Measurements from ENCODE around the gene PIP5KL1.

Gene PIP5KL1

DNA sequence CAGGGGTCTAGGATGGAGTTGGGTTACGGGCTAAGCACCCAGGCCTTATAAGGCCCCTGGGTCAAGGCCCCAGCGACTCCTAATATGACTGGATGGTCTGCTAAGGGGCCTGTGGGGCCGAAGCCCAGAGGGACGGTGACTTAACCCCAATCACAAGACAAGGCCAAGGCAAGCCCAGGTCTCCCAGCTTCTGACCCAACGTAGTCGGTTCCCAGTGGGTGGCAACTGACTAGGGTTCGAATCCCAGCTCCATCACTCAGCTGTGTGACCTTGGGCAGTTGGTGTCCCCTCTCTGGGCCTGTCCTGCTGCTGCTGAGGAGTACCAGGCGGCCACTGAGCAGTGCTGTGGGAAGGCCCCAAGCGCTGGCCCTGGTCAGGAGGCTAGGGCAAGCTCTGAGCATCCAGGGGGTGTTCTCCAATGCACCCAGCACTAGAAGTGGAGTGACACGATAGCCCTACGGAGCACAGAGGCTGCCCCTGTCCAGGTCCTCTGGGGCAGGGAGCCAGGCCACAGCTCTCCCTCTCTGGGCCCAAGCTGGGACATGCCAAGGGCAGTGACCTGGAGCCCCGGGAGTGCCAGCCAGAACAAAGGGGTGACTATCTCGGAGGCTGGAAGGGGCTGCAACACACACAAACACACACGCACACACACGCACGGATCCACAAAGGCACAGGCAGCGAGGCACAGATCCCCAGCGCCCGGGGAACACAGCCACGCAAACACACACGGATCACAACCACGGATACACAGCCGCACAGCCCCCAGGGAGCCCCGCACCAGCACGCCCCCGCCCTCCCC is 53.6 kb downstream of the PIP5KL1 start:
- peak in 23 of 56 donors; percentile 42 to 77 (median 64) for DNase-seq

DNA sequence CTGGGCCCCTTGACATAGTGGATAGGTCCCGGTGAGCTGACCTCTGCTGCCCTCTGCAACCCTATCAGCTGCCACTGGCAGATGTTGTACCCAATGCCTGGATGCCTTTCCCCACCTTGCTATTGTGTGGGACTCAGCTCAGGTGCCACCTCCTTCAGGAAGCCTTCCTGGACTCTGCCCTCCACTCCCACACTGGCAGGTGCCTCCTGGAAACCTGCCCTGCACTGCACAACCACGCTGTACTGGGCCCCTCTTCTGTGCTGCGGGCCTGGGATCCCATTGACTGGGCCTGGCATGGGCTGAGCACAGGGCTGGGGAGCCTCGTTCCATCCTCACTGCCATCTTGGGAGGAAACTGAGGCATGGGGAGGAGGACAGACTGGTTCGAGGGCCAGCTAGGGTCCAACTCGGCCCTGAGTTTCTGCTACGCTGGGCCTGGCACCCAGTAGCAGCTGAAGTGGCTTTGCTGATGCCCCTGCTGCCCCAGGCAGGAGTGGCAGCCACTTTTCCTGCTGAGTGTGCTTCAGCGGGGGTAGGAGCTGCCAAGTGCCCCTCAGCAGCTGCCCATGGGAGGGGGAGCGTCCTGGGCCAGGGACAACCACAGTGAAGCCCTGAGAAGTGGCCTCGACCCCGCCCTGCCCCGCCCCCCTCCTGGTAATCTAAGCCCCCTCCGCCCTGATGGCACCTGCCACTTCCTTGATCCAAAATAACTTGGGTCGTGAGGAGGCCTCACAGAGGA is 54.4 kb downstream of the PIP5KL1 start:
- no peak for DNase-seq

- DNase-seq = no peak
Measured at GRCh38 chr9:127875306-127875966, 55.1 kb downstream of the PIP5KL1 start.

GRCh38 chr9:127874301-127875221 is 56.0 kb downstream of the PIP5KL1 start:
- peak in 16 of 56 donors; percentile 8 to 73 (median 18) for DNase-seq

GRCh38 chr9:127873886-127874285 is 56.7 kb downstream of the PIP5KL1 start:
- peak in 53 of 56 donors; percentile 18 to 89 (median 72) for DNase-seq

GRCh38 chr9:127873223-127873691 is 57.3 kb downstream of the PIP5KL1 start:
- DNase-seq = peak in 42 of 56 donors; percentile 11 to 81 (median 51)

GRCh38 chr9:127872369-127873222 is 58.0 kb downstream of the PIP5KL1 start:
- DNase-seq = no peak

DNA sequence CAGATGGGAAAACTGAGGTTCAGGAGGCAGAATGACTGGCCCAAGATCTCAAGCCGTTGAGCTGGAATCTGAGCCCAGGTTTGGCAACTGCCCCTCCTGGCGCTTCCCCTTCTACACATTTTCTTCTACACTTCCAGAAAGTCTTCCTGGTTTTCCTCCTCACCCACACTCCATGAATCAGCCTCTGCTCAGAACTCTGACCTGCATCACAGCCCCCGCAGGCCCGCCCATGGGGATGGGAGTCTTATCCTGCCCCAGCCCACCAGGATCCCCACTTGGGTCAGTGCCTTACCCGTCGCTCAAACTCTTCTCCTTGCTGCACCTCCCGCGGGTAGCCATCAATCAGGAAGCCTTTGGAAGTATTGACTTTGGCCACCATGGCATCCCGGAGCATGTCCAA is 59.0 kb downstream of the PIP5KL1 start:
- no peak for DNase-seq

DNA sequence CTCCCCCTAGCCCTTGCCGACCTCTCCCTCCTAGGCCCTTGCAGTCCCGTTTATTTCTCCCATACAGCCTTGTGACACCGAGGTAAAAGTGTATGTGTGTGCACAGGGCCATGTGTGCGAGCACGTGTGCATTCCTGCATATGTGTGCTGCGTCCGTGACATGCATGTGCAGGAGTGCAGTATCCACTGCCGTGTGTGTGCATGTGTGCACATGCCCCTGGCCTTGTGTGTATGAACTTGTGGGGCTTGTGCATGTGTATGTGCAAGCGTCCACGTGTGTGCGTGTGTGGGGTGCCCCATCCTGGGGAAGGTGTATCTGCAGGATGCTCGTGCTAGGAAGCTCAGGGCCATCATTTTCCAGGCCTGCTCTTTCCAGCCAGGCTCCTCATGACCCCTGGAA is 59.7 kb downstream of the PIP5KL1 start:
- DNase-seq = no peak

Data from nucleus accumbens (tissue), 56 donors.